H9 (cell line): ENCODE measurements around the gene MMP11. TPM values are rescaled to one million over a fixed set of nuclear protein-coding genes. Genes with fewer than 3 reads are reported as not detected.

ENCODE experiments used
- DNase-seq: peaks from one replicate; pipeline ENCODE4 v3.0.0-alpha.2; 2017
- H2AFZ ChIP-seq: one replicate; pipeline ENCODE4 v1.6.1; 2013; ENCODE audit warnings: mild to moderate bottlenecking, low read length, control low read depth, moderate library complexity
- H2AK5ac ChIP-seq: 2 replicates; pipeline ENCODE4 v1.6.1; 2013; ENCODE audit warnings: low read length, control low read depth, mixed read lengths; ENCODE audit not compliant: insufficient read length
- H2BK120ac ChIP-seq: one replicate; pipeline ENCODE4 v1.6.1; 2013; ENCODE audit warnings: low read depth, mild to moderate bottlenecking, low read length, control low read depth, inconsistent platforms; ENCODE audit not compliant: poor library complexity, severe bottlenecking
- H2BK12ac ChIP-seq: 2 replicates; pipeline ENCODE4 v1.6.1; 2013; ENCODE audit warnings: low read length, control low read depth, mixed read lengths, low read depth; ENCODE audit not compliant: insufficient read length
- H2BK15ac ChIP-seq: 2 replicates; pipeline ENCODE4 v1.6.1; 2013; ENCODE audit warnings: low read depth, low read length, control low read depth
- H2BK20ac ChIP-seq: one replicate; pipeline ENCODE4 v1.6.1; 2013; ENCODE audit warnings: low read depth, mild to moderate bottlenecking, low read length, control low read depth, inconsistent platforms; ENCODE audit not compliant: poor library complexity, severe bottlenecking
- H2BK5ac ChIP-seq: 2 replicates; pipeline ENCODE4 v1.6.1; 2013; ENCODE audit warnings: low read length, control low read depth, mixed read lengths; ENCODE audit not compliant: insufficient read length
- H3K14ac ChIP-seq: 2 replicates; pipeline ENCODE4 v1.6.1; 2013; ENCODE audit warnings: low read length, control low read depth; ENCODE audit not compliant: insufficient read depth
- H3K18ac ChIP-seq: 2 replicates; pipeline ENCODE4 v1.6.1; 2013; ENCODE audit warnings: low read depth, mild to moderate bottlenecking, mixed read lengths, low read length, control low read depth; ENCODE audit not compliant: insufficient read length
- H3K23ac ChIP-seq: 2 replicates; pipeline ENCODE4 v1.6.1; 2013; ENCODE audit warnings: low read length, control low read depth, mixed read lengths, low read depth; ENCODE audit not compliant: insufficient read length
- H3K23me2 ChIP-seq: 2 replicates; pipeline ENCODE4 v1.6.1; 2013; ENCODE audit warnings: low read depth, mild to moderate bottlenecking, mixed read lengths, low read length, control low read depth; ENCODE audit not compliant: insufficient read length, poor library complexity, severe bottlenecking
- H3K27ac ChIP-seq: 2 replicates; pipeline ENCODE4 v1.5.1; 2013; ENCODE audit warnings: low read length, control low read depth, mixed read lengths, low read depth; ENCODE audit not compliant: insufficient read length
- H3K27me3 ChIP-seq: 2 replicates; pipeline ENCODE4 v1.6.1; 2013; ENCODE audit warnings: low read length, control low read depth, inconsistent platforms; ENCODE audit not compliant: insufficient read depth
- H3K4ac ChIP-seq: 2 replicates; pipeline ENCODE4 v1.6.1; 2013; ENCODE audit warnings: low read depth, mild to moderate bottlenecking, control low read depth, inconsistent platforms, low read length, moderate library complexity
- H3K4me1 ChIP-seq: 2 replicates; pipeline ENCODE4 v1.6.1; 2013; ENCODE audit warnings: low read length, control low read depth, inconsistent platforms; ENCODE audit not compliant: insufficient read depth
- H3K4me2 ChIP-seq: 2 replicates; pipeline ENCODE4 v1.6.1; 2013; ENCODE audit warnings: low read length, control low read depth, mixed read lengths; ENCODE audit not compliant: insufficient read length, insufficient read depth
- H3K56ac ChIP-seq: 2 replicates; pipeline ENCODE4 v1.6.1; 2013; ENCODE audit warnings: low read depth, mild to moderate bottlenecking, mixed read lengths, low read length, control low read depth; ENCODE audit not compliant: insufficient read length
- H3K79me1 ChIP-seq: 2 replicates; pipeline ENCODE4 v1.6.1; 2013; ENCODE audit warnings: low read depth, mild to moderate bottlenecking, moderate library complexity, low read length, control low read depth, inconsistent platforms; ENCODE audit not compliant: insufficient read depth, poor library complexity, severe bottlenecking
- H3K79me2 ChIP-seq: 2 replicates; pipeline ENCODE4 v1.6.1; 2013; ENCODE audit warnings: low read length, control low read depth, inconsistent platforms; ENCODE audit not compliant: insufficient read depth
- H3K9ac ChIP-seq: 2 replicates; pipeline ENCODE4 v1.6.1; 2013; ENCODE audit warnings: low read length, control low read depth, mixed read lengths; ENCODE audit not compliant: insufficient read length; ENCODE audit errors: extremely low read depth
- H3K9me3 ChIP-seq: one replicate; pipeline ENCODE4 v1.6.1; 2013; ENCODE audit warnings: low read depth, low read length, inconsistent platforms; ENCODE audit not compliant: control insufficient read depth
- H3T11ph ChIP-seq: one replicate; pipeline ENCODE4 v1.6.1; 2013; ENCODE audit warnings: mild to moderate bottlenecking, low read length, control low read depth, inconsistent platforms
- H4K20me1 ChIP-seq: one replicate; pipeline ENCODE4 v1.6.1; 2013; ENCODE audit not compliant: control insufficient read depth, insufficient read length, insufficient read depth
- H4K5ac ChIP-seq: 2 replicates; pipeline ENCODE4 v1.6.1; 2013; ENCODE audit warnings: low read depth, mild to moderate bottlenecking, mixed read lengths, low read length, control low read depth; ENCODE audit not compliant: insufficient read length
- H4K8ac ChIP-seq: replicated peaks from 2 replicates; pipeline ENCODE4 v1.6.1; 2013; ENCODE audit warnings: low read length, control low read depth, mixed read lengths, low read depth; ENCODE audit not compliant: insufficient read length
- H4K91ac ChIP-seq: 2 replicates; pipeline ENCODE4 v1.6.1; 2013; ENCODE audit warnings: low read depth, mild to moderate bottlenecking, moderate library complexity, mixed read lengths, low read length, control low read depth; ENCODE audit not compliant: insufficient read length
- H3K27ac Mint-ChIP-seq, 3 experiments: 2 replicates in 2 of 3; 3 replicates in 1 of 3; pipeline ENCODE4 v1.8.0; 2020 to 2021; ENCODE audit warnings: mixed read lengths in 3 of 3, mild to moderate bottlenecking in 1 of 3, moderate library complexity in 1 of 3
- H3K27me3 Mint-ChIP-seq: 2 replicates; pipeline ENCODE4 v1.8.0; 2021; ENCODE audit warnings: low read depth, mild to moderate bottlenecking, moderate library complexity, mixed read lengths
- H3K36me3 Mint-ChIP-seq, 3 experiments: 2 replicates in 2 of 3; 3 replicates in 1 of 3; pipeline ENCODE4 v1.8.0; 2020 to 2021; ENCODE audit warnings: low read depth in 3 of 3, mixed read lengths in 3 of 3; ENCODE audit not compliant: insufficient read depth in 1 of 3
- H3K4me1 Mint-ChIP-seq, 2 experiments: 2 replicates each; pipeline ENCODE4 v1.8.0; 2020; ENCODE audit warnings: mixed read lengths in 2 of 2
- H3K4me3 Mint-ChIP-seq, 2 experiments: 2 replicates in 1 of 2; 3 replicates in 1 of 2; pipeline ENCODE4 v1.8.0; 2020 to 2021; ENCODE audit warnings: mild to moderate bottlenecking in 2 of 2, mixed read lengths in 2 of 2, moderate library complexity in 1 of 2
- H3K9me3 Mint-ChIP-seq, 2 experiments: 2 replicates in 1 of 2; 3 replicates in 1 of 2; pipeline ENCODE4 v1.8.0; 2020; ENCODE audit warnings: mild to moderate bottlenecking in 2 of 2, mixed read lengths in 2 of 2, moderate library complexity in 1 of 2
- CTCF ChIP-seq: fragments of 200-600 bp; sonication (generic); conservative IDR thresholded peaks from 3 replicates; pipeline ENCODE4 v1.8.0; 2021; ENCODE audit warnings: antibody characterized with exemption, mild to moderate bottlenecking
- whole genome bisulfite sequencing: extraction: QIAGEN DNeasy Blood & Tissue Kit; methylation state at CpG from one replicate; pipeline ENCODE4 v1.1.7; 2013; ENCODE audit warnings: missing lambda C conversion rate, low lambda C conversion rate, mixed read lengths; ENCODE audit not compliant: insufficient read length; ENCODE audit errors: extremely low coverage; 5-methylcytosine and 5-hydroxymethylcytosine counted together
- total RNA-seq: library from RNA; stranded (reverse); gene quantifications from 2 replicates; pipeline ENCODE4 v1.2.1, GENCODE V29; 2021

Gene MMP11
- total RNA-seq, 1 experiment from 2014 or later, result 5.3 TPM

DNA sequence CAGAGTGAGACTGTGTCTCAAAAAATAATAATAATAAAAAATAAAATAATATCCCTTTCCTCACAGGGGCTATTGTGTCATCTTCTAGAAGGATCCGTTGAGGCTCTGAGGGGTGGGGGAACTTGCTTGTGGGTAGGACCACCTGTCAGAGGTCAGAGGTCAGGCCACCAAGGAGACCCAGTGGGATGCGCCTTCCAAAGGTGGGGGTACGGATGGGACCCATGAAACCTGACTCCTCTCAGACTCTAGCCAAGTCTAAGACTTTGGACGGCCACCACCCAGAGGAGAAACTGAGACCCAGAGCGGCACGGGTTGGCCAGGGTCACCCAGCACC lies 367 bp upstream of the MMP11 start:
- no peak overlapping the region for H3K4ac ChIP-seq
- Mint-ChIP-seq H3K9me3 (no peaks in the 10 kb centered on the region), H3K27me3 (peaks cover 63% of the 10 kb centered on the region), H3K4me1 (peaks cover 14 to 35% of the 10 kb centered on the region in 2 experiments), H3K4me3 (peak overlapping the region; percentile 53 to 82), H3K27ac (no peak overlapping the region; a peak in 1 of 7 replicates), H3K36me3 (no peaks in the 10 kb centered on the region; a peak in 1 of 7 replicates)
- H3K4me1 ChIP-seq, result no peaks in the 10 kb centered on the region; the same call in 1 of the 2 replicates
- no peak overlapping the region for H3K56ac ChIP-seq
- H3K9me3 ChIP-seq, result no peaks in the 10 kb centered on the region
- no peak overlapping the region for H3K14ac ChIP-seq
- H2BK15ac ChIP-seq, result no peak overlapping the region
- H3K18ac ChIP-seq, result no peak overlapping the region
- H3T11ph ChIP-seq, result no peak overlapping the region
- no peak for DNase-seq
- peak overlapping the region; percentile 47 for H3K4me2 ChIP-seq
- no peak overlapping the region for H2AK5ac ChIP-seq
- H2BK12ac ChIP-seq, result no peak overlapping the region
- H3K23me2 ChIP-seq, result peaks cover 14% of the 10 kb centered on the region
- H3K79me2 ChIP-seq, result no peaks in the 10 kb centered on the region
- H3K23ac ChIP-seq, result no peak overlapping the region
- no CpG with 5 or more reads among the region's 6 CpGs for WGBS
- H2AFZ ChIP-seq, result no peak overlapping the region
- no peaks in the 10 kb centered on the region for H3K79me1 ChIP-seq
- H3K9ac ChIP-seq, result no peak overlapping the region
- H3K27ac ChIP-seq, result no peak overlapping the region
- no peak overlapping the region for H2BK120ac ChIP-seq
- H3K27me3 ChIP-seq, result peaks cover 15% of the 10 kb centered on the region; the same call in 1 of the 2 replicates
- no peak overlapping the region for H2BK5ac ChIP-seq
- H4K20me1 ChIP-seq, result no peaks in the 10 kb centered on the region
- TF ChIP-seq CTCF, result no peak
- no peak overlapping the region for H4K91ac ChIP-seq
- H2BK20ac ChIP-seq, result no peak overlapping the region
- no peak overlapping the region for H4K5ac ChIP-seq
- no peak overlapping the region for H4K8ac ChIP-seq
